DMS114 treated with DMSO at 0.1 percent for 48 hours (cell line): ENCODE measurements around the gene CYP11A1.

Experiments
- DNase-seq: peaks from one replicate; lab custom pipeline; 2025; ENCODE audit not compliant: unreplicated experiment; lab: John Stamatoyannopoulos, UW

Gene CYP11A1

GRCh38 chr15:74367296-74367854, at the start of gene CYP11A1:
Gene CYP11A1, minus strand, starts transcription at chr15:74367646. Its CDS starts 61 bp downstream, at chr15:74367585.
- DNase-seq = no peak

GRCh38 chr15:74417225-74417624, 49.8 kb upstream of the CYP11A1 start:
- DNase-seq = no peak

- no peak for DNase-seq
Observed at GRCh38 chr15:74415966-74416916, 48.8 kb upstream of the CYP11A1 start.

GRCh38 chr15:74414603-74415338, 47.3 kb upstream of the CYP11A1 start:
- DNase-seq = no peak

GRCh38 chr15:74414081-74414580, 46.7 kb upstream of the CYP11A1 start:
- DNase-seq = no peak

GRCh38 chr15:74413350-74414080, 46.1 kb upstream of the CYP11A1 start:
- no peak for DNase-seq

GRCh38 chr15:74412159-74412558, 44.7 kb upstream of the CYP11A1 start:
- no peak for DNase-seq

- DNase-seq = no peak
Observed at GRCh38 chr15:74411686-74412085, 44.2 kb upstream of the CYP11A1 start.

- DNase-seq = no peak
Observed at GRCh38 chr15:74410502-74410901, 43.1 kb upstream of the CYP11A1 start.

GRCh38 chr15:74409225-74409624, 41.8 kb upstream of the CYP11A1 start:
- no peak for DNase-seq

GRCh38 chr15:74408815-74409214, 41.4 kb upstream of the CYP11A1 start:
- DNase-seq = no peak

GRCh38 chr15:74408385-74408784, 40.9 kb upstream of the CYP11A1 start:
- no peak for DNase-seq

- no peak for DNase-seq
Observed at GRCh38 chr15:74406992-74407705, 39.7 kb upstream of the CYP11A1 start.

- no peak for DNase-seq
Observed at GRCh38 chr15:74406517-74406916, 39.1 kb upstream of the CYP11A1 start.

GRCh38 chr15:74405823-74406222, 38.4 kb upstream of the CYP11A1 start:
- no peak for DNase-seq

- DNase-seq = no peak
Observed at GRCh38 chr15:74403991-74404563, 36.6 kb upstream of the CYP11A1 start.

GRCh38 chr15:74403588-74403919, 36.1 kb upstream of the CYP11A1 start:
- no peak for DNase-seq

- DNase-seq = no peak
Observed at GRCh38 chr15:74402873-74403587, 35.6 kb upstream of the CYP11A1 start.

- no peak for DNase-seq
Observed at GRCh38 chr15:74402337-74402841, 34.9 kb upstream of the CYP11A1 start.
